A549 (cell line): ENCODE measurements around the gene HSD11B2. TPM values are rescaled to one million over a fixed set of nuclear protein-coding genes. Genes with fewer than 3 reads are reported as not detected.

Experiments used
- ATAC-seq, 2 experiments: fragments of 200-7000 bp in 1 of 2; fragments of >200 bp in 1 of 2; cut with Nextera tagmentation in 1 of 2; cut with Tn5 transposase in 1 of 2; 3 replicates each; pipeline versions ENCODE4 v1.8.0 to v1.9.1; 2018 to 2020; ENCODE audit warnings: mild to moderate bottlenecking in 1 of 2, moderate library complexity in 1 of 2
- CTCF ChIA-PET: fragments of 300-600 bp; sonication (Branson Sonifier 250); formaldehyde crosslinking; extraction: SDS; loops from one replicate; lab custom pipeline; 2021; ENCODE audit warnings: antibody characterized with exemption, inconsistent platforms; lab: Yijun Ruan, JAX
- POLR2A ChIA-PET: fragments of 350-600 bp; formaldehyde crosslinking; extraction: SDS; loops from one replicate; lab custom pipeline; 2021; ENCODE audit warnings: antibody characterized with exemption, inconsistent platforms; lab: Yijun Ruan, JAX
- DNase-seq, 2 experiments: peaks; one replicate each; pipeline versions ENCODE4 v3.0.0 to v3.0.0-alpha.2; 2011 to 2016; ENCODE audit warnings: low read depth in 1 of 2, low spot score in 1 of 2
- FAIRE-seq: peaks from 2 replicates; lab custom pipeline; 2011; peaks lifted over from hg19 to GRCh38; lab: Jason Lieb, UNC
- H3K27ac ChIP-seq, 2 experiments: fragments of >200 bp; sonication (Bioruptor Twin); formaldehyde crosslinking; 3 replicates each; pipeline ENCODE4 v1.5.1; 2016 to 2017
- H3K4me1 ChIP-seq: fragments of >200 bp; sonication (Bioruptor Twin); formaldehyde crosslinking; 3 replicates; pipeline ENCODE4 v1.6.1; 2016
- H3K4me2 ChIP-seq: fragments of >200 bp; sonication (Bioruptor Twin); formaldehyde crosslinking; 3 replicates; pipeline ENCODE4 v1.6.1; 2016
- H3K4me3 ChIP-seq: fragments of >200 bp; sonication (Bioruptor Twin); formaldehyde crosslinking; 3 replicates; pipeline ENCODE4 v1.5.1; 2016
- H3K9me3 ChIP-seq: fragments of >200 bp; sonication (Bioruptor Twin); formaldehyde crosslinking; 3 replicates; pipeline ENCODE4 v1.6.1; 2016
- CEBPB ChIP-seq, 2 experiments: fragments of >200 bp in 1 of 2; sonication (Bioruptor Twin) in 1 of 2; formaldehyde crosslinking in 1 of 2; IDR thresholded peaks; 2 replicates each; pipeline ENCODE4 v1.6.1; 2012 to 2016
- HMGXB4 ChIP-seq: fragments of 250-450 bp; sonication (Bioruptor Pico); IDR thresholded peaks from 2 replicates; pipeline ENCODE4 v1.5.0; 2021; ENCODE audit warnings: mild to moderate bottlenecking, moderate library complexity, borderline replicate concordance
- KDM5A ChIP-seq: fragments of 200-600 bp; sonication (generic); IDR thresholded peaks from 2 replicates; pipeline ENCODE4 v1.6.1; 2016; ENCODE audit warnings: antibody characterized with exemption, mild to moderate bottlenecking
- MAFK ChIP-seq: fragments of 450-650 bp; IDR thresholded peaks from 2 replicates; pipeline ENCODE4 v1.6.1; 2014; ENCODE audit not compliant: partially characterized antibody
- MAX ChIP-seq: IDR thresholded peaks from 2 replicates; pipeline ENCODE4 v1.6.1; 2012
- MYC ChIP-seq: IDR thresholded peaks from 2 replicates; pipeline ENCODE4 v1.6.1; 2012; ENCODE audit warnings: mild to moderate bottlenecking, inconsistent platforms, low read length, improper control_type of control experiment, borderline replicate concordance
- NPAS2 ChIP-seq: fragments of 250-450 bp; sonication (Bioruptor Pico); IDR thresholded peaks from 2 replicates; pipeline ENCODE4 v1.8.0; 2022; ENCODE audit warnings: mild to moderate bottlenecking, moderate library complexity, borderline replicate concordance
- PBX3 ChIP-seq: IDR thresholded peaks from 2 replicates; pipeline ENCODE4 v1.6.1; 2012
- PHF8 ChIP-seq: fragments of 200-600 bp; sonication (generic); IDR thresholded peaks from 2 replicates; pipeline ENCODE4 v1.6.1; 2016; ENCODE audit warnings: low read depth, mild to moderate bottlenecking, antibody characterized with exemption, moderate library complexity, borderline replicate concordance
- POLR2A ChIP-seq: IDR thresholded peaks from 2 replicates; pipeline ENCODE4 v1.6.1; 2012; ENCODE audit warnings: mild to moderate bottlenecking, low read length
- RAD21 ChIP-seq, 2 experiments: fragments of >200 bp in 1 of 2; sonication (Bioruptor Twin) in 1 of 2; formaldehyde crosslinking in 1 of 2; IDR thresholded peaks in 1 of 2; conservative IDR thresholded peaks in 1 of 2; 2 replicates in 1 of 2; 3 replicates in 1 of 2; pipeline ENCODE4 v1.6.1; 2012 to 2018; ENCODE audit warnings: inconsistent platforms in 1 of 2
- WGBS: methylation state at CpG from one replicate; pipeline ENCODE4 v1.1.6; 2017; ENCODE audit errors: missing lambda C conversion rate; 5-methylcytosine and 5-hydroxymethylcytosine counted together
- polyA plus RNA-seq, 4 experiments: library from polyadenylated mRNA; depleted of rRNA in 3 of 4; stranded (reverse); fragments of >200 nt; fragmentation: RNase III in 1 of 4; extraction: RNeasy Plus Mini Kit Qiagen cat#74134 plus additional on column Dnase treatment in 1 of 4; gene quantifications; 2 replicates in 3 of 4; 3 replicates in 1 of 4; pipeline ENCODE4 v1.2.3, GENCODE V29; 2011 to 2017

HSD11B2 gene
- polyA plus RNA-seq, 2 of the 4 experiments (the other 2 are of a cell fraction): 0.53 to 1.6 TPM

- WGBS: 47% methylated on average over 17 of the region's 17 CpGs
- Histone ChIP-seq H3K4me2 (peak overlapping the region; percentile 91), H3K9me3 (no peaks in the 10 kb centered on the region), H3K4me3 (peak overlapping the region; percentile 91), H3K4me1 (peaks cover 13% of the 10 kb centered on the region), H3K27ac (peak overlapping the region; percentile 86 to 88)
- TF ChIP-seq PHF8 (peak; percentile 69; the same call in 1 of the 2 replicates), PBX3 (no peak)
- CTCF ChIA-PET: interaction anchor here (0.6 to 8.2 kb wide), 41 partner anchors 11 to 524 kb away, joined by 3 to 117 read pairs (median 4); partner anchors contain the start of genes CTRL, KCTD19, LRRC36 and RIPOR1
- DNase-seq: no peak
- no peak for FAIRE-seq
- POLR2A ChIA-PET: interaction anchor here (0.6 to 1.6 kb wide), 5 partner anchors 13 to 39 kb away, joined by 3 to 12 read pairs (median 5); no protein-coding TSS in a partner anchor
- peak; percentile 14 to 28; a peak in 5 of 6 replicates for ATAC-seq
Observed at GRCh38 chr16:67481561-67482232, 50.8 kb downstream of the HSD11B2 start.

- peak overlapping the region; percentile 86 to 88; a peak in 4 of 6 replicates for H3K27ac ChIP-seq
- ChIA-PET CTCF (interaction anchor here (0.6 to 8.2 kb wide), 9 partner anchors 10 to 308 kb away, joined by 3 to 117 read pairs (median 17); partner anchors contain the start of gene CARMIL2), POLR2A (no interaction called here)
- TF ChIP-seq RAD21 (conservative IDR thresholded peaks at IDR 0.05 in 1 of 2, IDR thresholded peaks at IDR 0.05 in 1 of 2) (no peak), POLR2A (peak; percentile 6; the same call in 1 of the 2 replicates), CEBPB (IDR thresholded peaks at IDR 0.05) (no peak), KDM5A (no peak)
- DNase-seq (no peak), ATAC-seq (no peak), FAIRE-seq (no peak)
- H3K4me1 ChIP-seq: peaks cover 13% of the 10 kb centered on the region
- peak overlapping the region; percentile 91 for H3K4me2 ChIP-seq
- H3K9me3 ChIP-seq: no peaks in the 10 kb centered on the region
- WGBS: 89% methylated on average over 23 of the region's 25 CpGs
- H3K4me3 ChIP-seq: peak overlapping the region; percentile 91; the same call in 1 of the 3 replicates
Observed at GRCh38 chr16:67482233-67482924, 51.5 kb downstream of the HSD11B2 start.

GRCh38 chr16:67483150-67483549 is 52.2 kb downstream of the HSD11B2 start, which contains the start of gene AGRP:
Gene AGRP (minus strand): TSS chr16:67483547. CDS start chr16:67483398, 149 bp downstream.
- ChIA-PET POLR2A (no interaction called here), CTCF (interaction anchor here (1.4 to 8.2 kb wide), 5 partner anchors 9 to 162 kb away, joined by 3 to 117 read pairs (median 76); partner anchors contain the start of gene CARMIL2)
- Histone ChIP-seq H3K4me1 (peaks cover 13% of the 10 kb centered on the region), H3K4me3 (no peak within 1 kb of the TSS), H3K9me3 (no peaks in the 10 kb centered on the region), H3K27ac (peak within 1 kb of the TSS in 1 of 2 experiments; percentile 88; a peak in 1 of 6 replicates), H3K4me2 (peak within 1 kb of the TSS; percentile 91)
- DNase-seq (no peak), ATAC-seq (no peak), FAIRE-seq (no peak)
- WGBS: 94% methylated on average over 3 of the region's 6 CpGs
- TF ChIP-seq HMGXB4: no peak
- no peak for TF ChIP-seq MAX
- no peak for TF ChIP-seq CEBPB (IDR thresholded peaks at IDR 0.05)
- no peak for TF ChIP-seq NPAS2 (CRISPR knock-in tag)

GRCh38 chr16:67483731-67484525 is 53.0 kb downstream of the HSD11B2 start:
- no peak for DNase-seq
- no peak for TF ChIP-seq MYC
- no peak for TF ChIP-seq MAFK
- TF ChIP-seq, all 56 proteins: peak for 0
- FAIRE-seq (no peak), ATAC-seq (no peak)
- WGBS: 90% methylated on average over 12 of the region's 12 CpGs
- Histone ChIP-seq H3K27ac (no peak overlapping the region), H3K4me3 (no peak overlapping the region), H3K4me2 (no peak overlapping the region), H3K9me3 (no peaks in the 10 kb centered on the region), H3K4me1 (peaks cover 13% of the 10 kb centered on the region)
- ChIA-PET CTCF (interaction anchor here (0.6 to 8.2 kb wide), 8 partner anchors 8 to 382 kb away, joined by 3 to 117 read pairs (median 4); partner anchors contain the start of gene CARMIL2), POLR2A (no interaction called here)
